Measurements from ENCODE around the gene LMCD1.

LMCD1 gene

DNA sequence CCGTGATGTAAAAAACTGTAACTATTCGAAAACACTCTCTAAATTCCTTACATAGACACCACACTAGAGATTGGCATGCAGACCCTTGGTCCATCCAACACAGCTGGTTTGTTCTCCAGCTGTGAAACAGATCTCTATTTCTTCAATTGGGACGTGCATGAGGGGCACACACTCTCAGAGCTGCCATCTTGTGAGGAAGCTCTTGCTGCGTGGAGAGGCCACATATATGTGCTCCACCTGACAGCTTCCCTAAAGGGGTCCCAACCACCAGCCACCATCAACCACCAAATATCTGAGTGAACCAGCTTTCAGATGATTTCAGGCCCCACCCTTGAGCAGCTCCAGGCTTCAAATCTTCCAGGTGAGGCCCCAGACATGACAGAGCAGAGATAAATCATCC is 117.3 kb downstream of the LMCD1 start:
- Histone ChIP-seq H3K4me2 (ENCODE audit: insufficient read depth, low read length) (no peak overlapping the region), H3K9me3 (ENCODE audit: insufficient read depth, low read length, severe bottlenecking) (no peaks in the 10 kb centered on the region), H3K79me2 (ENCODE audit: insufficient read depth, low read length) (no peaks in the 10 kb centered on the region), H3K4me3 (ENCODE audit: low read depth in 1 of 2, low read length in 2 of 2) (no peak overlapping the region), H4K20me1 (ENCODE audit: insufficient read depth, low read length) (peaks cover 4% of the 10 kb centered on the region; the same call in 1 of the 2 replicates), H3K27me3 (ENCODE audit: insufficient read depth, low read length, poor library complexity) (no peaks in the 10 kb centered on the region), H2AFZ (ENCODE audit: low read depth, low read length) (no peak overlapping the region), H3K36me3 (ENCODE audit: insufficient read depth, low read length) (no peaks in the 10 kb centered on the region), H3K4me1 (ENCODE audit: insufficient read depth, low read length) (no peaks in the 10 kb centered on the region), H3K9ac (ENCODE audit: low read depth, low read length) (no peak overlapping the region), H3K27ac (ENCODE audit: low read length) (no peak overlapping the region)
- DNase-seq = no peak
- no peak for TF ChIP-seq EZH2 (IDR thresholded peaks at IDR 0.05; ENCODE audit: borderline replicate concordance, low read depth, low read length, severe bottlenecking)
- TF ChIP-seq, protein P1, sequence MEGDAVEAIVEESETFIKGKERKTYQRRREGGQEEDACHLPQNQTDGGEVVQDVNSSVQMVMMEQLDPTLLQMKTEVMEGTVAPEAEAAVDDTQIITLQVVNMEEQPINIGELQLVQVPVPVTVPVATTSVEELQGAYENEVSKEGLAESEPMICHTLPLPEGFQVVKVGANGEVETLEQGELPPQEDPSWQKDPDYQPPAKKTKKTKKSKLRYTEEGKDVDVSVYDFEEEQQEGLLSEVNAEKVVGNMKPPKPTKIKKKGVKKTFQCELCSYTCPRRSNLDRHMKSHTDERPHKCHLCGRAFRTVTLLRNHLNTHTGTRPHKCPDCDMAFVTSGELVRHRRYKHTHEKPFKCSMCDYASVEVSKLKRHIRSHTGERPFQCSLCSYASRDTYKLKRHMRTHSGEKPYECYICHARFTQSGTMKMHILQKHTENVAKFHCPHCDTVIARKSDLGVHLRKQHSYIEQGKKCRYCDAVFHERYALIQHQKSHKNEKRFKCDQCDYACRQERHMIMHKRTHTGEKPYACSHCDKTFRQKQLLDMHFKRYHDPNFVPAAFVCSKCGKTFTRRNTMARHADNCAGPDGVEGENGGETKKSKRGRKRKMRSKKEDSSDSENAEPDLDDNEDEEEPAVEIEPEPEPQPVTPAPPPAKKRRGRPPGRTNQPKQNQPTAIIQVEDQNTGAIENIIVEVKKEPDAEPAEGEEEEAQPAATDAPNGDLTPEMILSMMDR (IDR thresholded peaks at IDR 0.05; ENCODE audit: borderline replicate concordance, extremely low read depth, low read length, poor library complexity, severe bottlenecking) = no peak
- ATAC-seq (ENCODE audit: insufficient read depth, low read depth) = no peak

DNA sequence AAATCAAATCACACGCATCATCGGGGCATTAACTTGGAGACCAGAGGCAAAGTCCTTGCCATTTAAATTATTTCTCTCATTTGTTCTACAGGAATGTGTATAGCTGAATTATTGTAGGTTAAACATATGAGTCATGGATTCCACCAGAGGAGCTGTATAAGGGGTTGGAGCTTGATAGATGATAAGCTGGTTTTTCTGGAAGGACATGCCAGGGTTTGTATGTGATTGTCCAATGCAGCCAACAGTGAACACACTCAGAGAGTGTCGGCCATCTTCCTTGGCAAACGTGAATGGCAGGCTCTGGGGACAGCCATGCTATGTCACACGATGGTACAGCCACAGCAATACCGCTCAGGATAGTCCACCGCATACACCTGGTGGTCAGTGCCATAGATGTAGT is 117.9 kb downstream of the LMCD1 start:
- no peak for DNase-seq
- no peaks in the 10 kb centered on the region for H3K36me3 ChIP-seq (ENCODE audit: insufficient read depth, low read length)
- no peaks in the 10 kb centered on the region for H3K79me2 ChIP-seq (ENCODE audit: insufficient read depth, low read length)
- no peaks in the 10 kb centered on the region for H3K4me1 ChIP-seq (ENCODE audit: insufficient read depth, low read length)
- H3K9ac ChIP-seq (ENCODE audit: low read depth, low read length) = no peak overlapping the region
- H3K27me3 ChIP-seq (ENCODE audit: insufficient read depth, low read length, poor library complexity) = no peaks in the 10 kb centered on the region
- no peak overlapping the region for H3K4me2 ChIP-seq (ENCODE audit: insufficient read depth, low read length)
- H3K27ac ChIP-seq (ENCODE audit: low read length) = no peak overlapping the region
- no peak overlapping the region for H3K4me3 ChIP-seq (ENCODE audit: low read depth in 1 of 2, low read length in 2 of 2)
- ATAC-seq (ENCODE audit: insufficient read depth, low read depth) = no peak
- H2AFZ ChIP-seq (ENCODE audit: low read depth, low read length) = no peak overlapping the region
- peaks cover 4% of the 10 kb centered on the region; the same call in 1 of the 2 replicates for H4K20me1 ChIP-seq (ENCODE audit: insufficient read depth, low read length)
- no peak for TF ChIP-seq EZH2 (IDR thresholded peaks at IDR 0.05; ENCODE audit: borderline replicate concordance, low read depth, low read length, severe bottlenecking)
- TF ChIP-seq, protein P1 (IDR thresholded peaks at IDR 0.05; ENCODE audit: borderline replicate concordance, extremely low read depth, low read length, poor library complexity, severe bottlenecking) = no peak
- H3K9me3 ChIP-seq (ENCODE audit: insufficient read depth, low read length, severe bottlenecking) = no peaks in the 10 kb centered on the region

DNA sequence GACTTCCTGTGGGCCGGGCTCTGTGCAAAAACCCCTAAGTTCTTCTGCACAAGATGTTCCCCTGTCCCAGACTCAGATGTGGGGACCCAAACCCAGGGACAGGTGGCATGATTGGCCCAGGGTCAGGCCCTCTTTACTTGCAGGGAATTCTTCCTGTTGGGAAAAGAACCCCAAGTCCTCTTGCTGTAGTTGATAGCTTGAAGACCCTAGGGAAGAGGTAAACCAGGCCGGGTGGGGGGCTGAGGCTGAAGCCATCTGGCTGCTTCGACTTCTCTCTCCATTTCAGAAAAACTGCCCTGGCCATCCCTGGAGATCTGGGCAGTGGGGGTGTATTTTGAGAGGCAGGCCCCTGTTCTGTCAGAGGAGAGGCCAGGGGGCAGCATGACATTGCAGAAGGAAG is 119.5 kb downstream of the LMCD1 start:
- H3K4me3 ChIP-seq (ENCODE audit: low read depth in 1 of 2, low read length in 2 of 2) = no peak overlapping the region
- DNase-seq (no peak), ATAC-seq (ENCODE audit: insufficient read depth, low read depth) (no peak)
- peaks cover 4% of the 10 kb centered on the region; the same call in 1 of the 2 replicates for H4K20me1 ChIP-seq (ENCODE audit: insufficient read depth, low read length)
- H3K27ac ChIP-seq (ENCODE audit: low read length) = no peak overlapping the region
- H3K36me3 ChIP-seq (ENCODE audit: insufficient read depth, low read length) = no peaks in the 10 kb centered on the region
- H3K79me2 ChIP-seq (ENCODE audit: insufficient read depth, low read length) = no peaks in the 10 kb centered on the region
- no peak overlapping the region for H2AFZ ChIP-seq (ENCODE audit: low read depth, low read length)
- no peaks in the 10 kb centered on the region for H3K27me3 ChIP-seq (ENCODE audit: insufficient read depth, low read length, poor library complexity)
- no peaks in the 10 kb centered on the region for H3K4me1 ChIP-seq (ENCODE audit: insufficient read depth, low read length)
- TF ChIP-seq EZH2 (IDR thresholded peaks at IDR 0.05; ENCODE audit: borderline replicate concordance, low read depth, low read length, severe bottlenecking) = no peak
- TF ChIP-seq, protein P1 (IDR thresholded peaks at IDR 0.05; ENCODE audit: borderline replicate concordance, extremely low read depth, low read length, poor library complexity, severe bottlenecking) = no peak
- no peaks in the 10 kb centered on the region for H3K9me3 ChIP-seq (ENCODE audit: insufficient read depth, low read length, severe bottlenecking)
- H3K4me2 ChIP-seq (ENCODE audit: insufficient read depth, low read length) = no peak overlapping the region
- H3K9ac ChIP-seq (ENCODE audit: low read depth, low read length) = no peak overlapping the region

DNA sequence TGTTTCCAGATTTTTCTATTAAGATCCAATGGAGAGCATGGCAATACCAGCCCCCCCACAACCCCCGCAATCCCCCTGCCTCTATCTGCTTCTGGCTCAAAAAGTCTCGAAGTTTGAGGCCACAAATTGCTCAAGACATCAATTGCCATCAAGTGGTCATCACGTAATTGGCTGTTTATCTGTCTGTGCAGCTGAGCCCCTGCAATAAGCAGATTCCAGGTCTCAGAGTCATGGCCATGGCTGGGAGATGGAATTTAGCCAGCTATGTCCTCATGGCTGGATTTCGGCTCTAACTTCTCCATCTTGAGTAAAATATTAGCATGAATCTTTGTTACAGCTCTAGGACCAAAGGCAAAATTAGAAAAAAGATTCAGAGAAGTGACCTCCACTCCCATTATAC is 120.2 kb downstream of the LMCD1 start:
- Histone ChIP-seq H3K4me3 (ENCODE audit: low read depth in 1 of 2, low read length in 2 of 2) (no peak overlapping the region), H4K20me1 (ENCODE audit: insufficient read depth, low read length) (peaks cover 4% of the 10 kb centered on the region; the same call in 1 of the 2 replicates), H3K9ac (ENCODE audit: low read depth, low read length) (no peak overlapping the region), H3K79me2 (ENCODE audit: insufficient read depth, low read length) (no peaks in the 10 kb centered on the region), H2AFZ (ENCODE audit: low read depth, low read length) (no peak overlapping the region), H3K4me1 (ENCODE audit: insufficient read depth, low read length) (no peaks in the 10 kb centered on the region), H3K27me3 (ENCODE audit: insufficient read depth, low read length, poor library complexity) (no peaks in the 10 kb centered on the region), H3K36me3 (ENCODE audit: insufficient read depth, low read length) (no peaks in the 10 kb centered on the region), H3K9me3 (ENCODE audit: insufficient read depth, low read length, severe bottlenecking) (no peaks in the 10 kb centered on the region), H3K27ac (ENCODE audit: low read length) (no peak overlapping the region), H3K4me2 (ENCODE audit: insufficient read depth, low read length) (no peak overlapping the region)
- DNase-seq (no peak), ATAC-seq (ENCODE audit: insufficient read depth, low read depth) (no peak)
- TF ChIP-seq EZH2 (IDR thresholded peaks at IDR 0.05; ENCODE audit: borderline replicate concordance, low read depth, low read length, severe bottlenecking) = no peak
- TF ChIP-seq, protein P1 (IDR thresholded peaks at IDR 0.05; ENCODE audit: borderline replicate concordance, extremely low read depth, low read length, poor library complexity, severe bottlenecking) = no peak
